MM.1S (cell line): ENCODE results near the gene DBP.

Experiments
- DNase-seq: peaks from one replicate; pipeline ENCODE4 v3.0.0-alpha.2; 2015
- H2AFZ ChIP-seq: fragments of 300-600 bp; sonication (generic); 2 replicates; pipeline ENCODE4 v1.6.0; 2016; ENCODE audit warnings: antibody characterized with exemption, low read length
- H3F3A ChIP-seq: fragments of 300-600 bp; sonication (generic); 2 replicates; pipeline ENCODE4 v1.6.1; 2016; ENCODE audit warnings: mild to moderate bottlenecking, antibody characterized with exemption, low read length, moderate library complexity, mixed read lengths; ENCODE audit not compliant: insufficient read depth
- H3K27ac ChIP-seq: fragments of 300-600 bp; sonication (generic); 2 replicates; pipeline ENCODE4 v1.5.1; 2016; ENCODE audit warnings: mild to moderate bottlenecking, low read length
- H3K27me3 ChIP-seq: fragments of 300-600 bp; sonication (generic); replicated peaks from 2 replicates; pipeline ENCODE4 v1.6.0; 2016; ENCODE audit warnings: low read length; ENCODE audit not compliant: insufficient read depth
- H3K36me3 ChIP-seq: fragments of 300-600 bp; sonication (generic); replicated peaks from 2 replicates; pipeline ENCODE4 v1.6.1; 2016; ENCODE audit warnings: mild to moderate bottlenecking, low read length, mixed read lengths; ENCODE audit not compliant: insufficient read depth
- H3K4me1 ChIP-seq: fragments of 300-600 bp; sonication (generic); 2 replicates; pipeline ENCODE4 v1.6.1; 2016; ENCODE audit warnings: low read length, mixed read lengths
- H3K4me2 ChIP-seq: fragments of 300-600 bp; sonication (generic); 2 replicates; pipeline ENCODE4 v1.6.0; 2016; ENCODE audit warnings: low read depth, low read length
- H3K4me3 ChIP-seq: fragments of 300-600 bp; sonication (generic); 2 replicates; pipeline ENCODE4 v1.5.1; 2016; ENCODE audit warnings: low read length, mixed read lengths
- H3K79me2 ChIP-seq: fragments of 300-600 bp; sonication (generic); 2 replicates; pipeline ENCODE4 v1.6.1; 2016; ENCODE audit warnings: mixed run types, low read length, mixed read lengths
- H3K9ac ChIP-seq: fragments of 300-600 bp; sonication (generic); 2 replicates; pipeline ENCODE4 v1.6.1; 2016; ENCODE audit warnings: low read length, mixed read lengths
- H3K9me2 ChIP-seq: fragments of 300-600 bp; sonication (generic); replicated peaks from 2 replicates; pipeline ENCODE4 v1.6.1; 2016; ENCODE audit warnings: mild to moderate bottlenecking, low read length, mixed read lengths; ENCODE audit not compliant: insufficient read depth
- H3K9me3 ChIP-seq: fragments of 300-600 bp; sonication (generic); replicated peaks from 2 replicates; pipeline ENCODE4 v1.6.1; 2016; ENCODE audit warnings: mild to moderate bottlenecking, low read length, mixed read lengths; ENCODE audit not compliant: insufficient read depth
- H4K20me1 ChIP-seq: fragments of 300-600 bp; sonication (generic); 2 replicates; pipeline ENCODE4 v1.6.1; 2016; ENCODE audit warnings: mild to moderate bottlenecking, low read length, moderate library complexity, mixed read lengths; ENCODE audit not compliant: insufficient read depth
- CTCF ChIP-seq: fragments of 300-600 bp; sonication (generic); IDR thresholded peaks from 2 replicates; pipeline ENCODE4 v1.5.1; 2016; ENCODE audit warnings: antibody characterized with exemption, low read length, mixed read lengths
- EZH2 ChIP-seq: fragments of 300-600 bp; sonication (generic); optimal IDR thresholded peaks from 2 replicates; pipeline ENCODE3; 2017; ENCODE audit warnings: low read depth, mild to moderate bottlenecking, antibody characterized with exemption, low read length, mixed read lengths
- EZH2phosphoT487 ChIP-seq: fragments of 300-600 bp; sonication (generic); IDR thresholded peaks from 2 replicates; pipeline ENCODE4 v1.6.1; 2018; ENCODE audit warnings: antibody characterized with exemption, low read length

Gene DBP

GRCh38 chr19:48595833-48596232 lies 41.3 kb downstream of the DBP start:
- H3K36me3 ChIP-seq: no peaks in the 10 kb centered on the region
- no peak overlapping the region for H2AFZ ChIP-seq
- H3K27ac ChIP-seq: no peak overlapping the region
- H3K27me3 ChIP-seq: peaks cover 84% of the 10 kb centered on the region
- DNase-seq: no peak
- TF ChIP-seq EZH2phosphoT487: no peak
- no peak for TF ChIP-seq CTCF
- TF ChIP-seq EZH2: no peak
- no peaks in the 10 kb centered on the region for H4K20me1 ChIP-seq
- no peaks in the 10 kb centered on the region for H3K79me2 ChIP-seq
- no peak overlapping the region for H3K9ac ChIP-seq
- H3F3A ChIP-seq: no peaks in the 10 kb centered on the region
- H3K4me3 ChIP-seq: no peak overlapping the region
- no peaks in the 10 kb centered on the region for H3K9me3 ChIP-seq
- H3K4me1 ChIP-seq: no peaks in the 10 kb centered on the region
- H3K4me2 ChIP-seq: no peak overlapping the region
- no peaks in the 10 kb centered on the region for H3K9me2 ChIP-seq

GRCh38 chr19:48595171-48595570 lies 42.0 kb downstream of the DBP start:
- DNase-seq: no peak
- no peaks in the 10 kb centered on the region for H3K79me2 ChIP-seq
- H2AFZ ChIP-seq: no peak overlapping the region
- H3K4me3 ChIP-seq: no peak overlapping the region
- TF ChIP-seq EZH2phosphoT487 (no peak), CTCF (no peak), EZH2 (no peak)
- H3K9me3 ChIP-seq: no peaks in the 10 kb centered on the region
- H3K4me2 ChIP-seq: no peak overlapping the region
- H3K4me1 ChIP-seq: no peaks in the 10 kb centered on the region
- H4K20me1 ChIP-seq: no peaks in the 10 kb centered on the region
- H3F3A ChIP-seq: no peaks in the 10 kb centered on the region
- H3K27ac ChIP-seq: no peak overlapping the region
- H3K27me3 ChIP-seq: peaks cover 84% of the 10 kb centered on the region
- no peaks in the 10 kb centered on the region for H3K9me2 ChIP-seq
- H3K36me3 ChIP-seq: no peaks in the 10 kb centered on the region
- no peak overlapping the region for H3K9ac ChIP-seq

GRCh38 chr19:48591021-48591420 lies 46.2 kb downstream of the DBP start:
- Histone ChIP-seq H2AFZ (no peak overlapping the region), H3K79me2 (no peaks in the 10 kb centered on the region), H3K9me3 (no peaks in the 10 kb centered on the region), H3K4me1 (no peaks in the 10 kb centered on the region), H3K27me3 (peaks cover 65% of the 10 kb centered on the region), H3K4me2 (no peak overlapping the region), H3K27ac (no peak overlapping the region), H3K9me2 (no peaks in the 10 kb centered on the region), H4K20me1 (no peaks in the 10 kb centered on the region), H3K4me3 (no peak overlapping the region), H3K36me3 (no peaks in the 10 kb centered on the region), H3K9ac (no peak overlapping the region), H3F3A (no peaks in the 10 kb centered on the region)
- DNase-seq: no peak
- no peak for TF ChIP-seq EZH2phosphoT487
- TF ChIP-seq CTCF: no peak; the same call in 1 of the 2 replicates
- no peak for TF ChIP-seq EZH2
